ENCODE results near the gene SCMH1. TPM values are rescaled to one million over a fixed set of nuclear protein-coding genes. Genes with fewer than 3 reads are reported as not detected.

SCMH1 gene
- 16.4 and 16.5 TPM in 2 replicates for total RNA-seq (2021)
- long read RNA-seq, partial matches to known transcripts: 14 of 65 reads
- long read RNA-seq, other reads (novel, unspliced or antisense): 50 of 65 reads

DNA sequence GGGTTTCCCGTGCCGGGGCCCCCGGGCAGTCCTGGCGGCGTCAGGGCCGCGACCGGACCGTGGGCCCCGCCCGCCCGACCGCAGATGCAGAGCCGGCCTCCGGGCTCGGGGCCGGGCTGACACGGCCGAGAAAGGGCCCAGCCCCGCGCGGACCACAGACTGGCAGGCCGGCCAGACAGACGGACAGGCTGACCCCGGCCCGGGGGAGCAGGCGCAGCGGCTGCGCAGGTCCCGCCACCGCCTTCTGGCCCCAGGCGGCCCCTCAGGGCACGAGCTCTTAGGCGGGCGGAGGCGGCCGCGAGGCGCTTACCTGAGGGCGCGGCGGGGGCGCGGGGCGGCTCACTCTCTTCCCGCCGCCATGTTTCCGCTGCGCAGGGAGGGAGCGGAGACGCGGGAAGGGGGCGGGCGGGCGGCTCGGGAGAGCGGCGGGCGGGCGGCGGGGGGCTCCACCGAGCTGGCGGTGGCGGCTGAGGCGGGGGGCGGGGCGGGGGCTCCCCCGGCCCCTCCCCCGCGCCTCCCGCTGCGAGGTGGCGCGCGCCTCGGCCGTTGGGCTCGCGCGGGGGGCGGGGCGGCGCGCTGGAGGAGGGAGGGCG, at the start of gene SCMH1:
TSS of gene SCMH1 (minus strand) at position 558 of the 593 bp plus-strand sequence. CDS start 56,173 bp downstream, outside the sequence.
- no peak within 1 kb of the TSS for H4K5ac ChIP-seq (ENCODE audit: insufficient read length, low read depth, low read length)
- H2BK120ac ChIP-seq (ENCODE audit: low read depth, low read length, poor library complexity, severe bottlenecking): no peak within 1 kb of the TSS
- peak within 1 kb of the TSS; percentile 87 for H3K18ac ChIP-seq (ENCODE audit: insufficient read length, low read depth, low read length)
- TF ChIP-seq, protein P1, sequence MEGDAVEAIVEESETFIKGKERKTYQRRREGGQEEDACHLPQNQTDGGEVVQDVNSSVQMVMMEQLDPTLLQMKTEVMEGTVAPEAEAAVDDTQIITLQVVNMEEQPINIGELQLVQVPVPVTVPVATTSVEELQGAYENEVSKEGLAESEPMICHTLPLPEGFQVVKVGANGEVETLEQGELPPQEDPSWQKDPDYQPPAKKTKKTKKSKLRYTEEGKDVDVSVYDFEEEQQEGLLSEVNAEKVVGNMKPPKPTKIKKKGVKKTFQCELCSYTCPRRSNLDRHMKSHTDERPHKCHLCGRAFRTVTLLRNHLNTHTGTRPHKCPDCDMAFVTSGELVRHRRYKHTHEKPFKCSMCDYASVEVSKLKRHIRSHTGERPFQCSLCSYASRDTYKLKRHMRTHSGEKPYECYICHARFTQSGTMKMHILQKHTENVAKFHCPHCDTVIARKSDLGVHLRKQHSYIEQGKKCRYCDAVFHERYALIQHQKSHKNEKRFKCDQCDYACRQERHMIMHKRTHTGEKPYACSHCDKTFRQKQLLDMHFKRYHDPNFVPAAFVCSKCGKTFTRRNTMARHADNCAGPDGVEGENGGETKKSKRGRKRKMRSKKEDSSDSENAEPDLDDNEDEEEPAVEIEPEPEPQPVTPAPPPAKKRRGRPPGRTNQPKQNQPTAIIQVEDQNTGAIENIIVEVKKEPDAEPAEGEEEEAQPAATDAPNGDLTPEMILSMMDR (conservative IDR thresholded peaks at IDR 0.05): no peak
- H3K14ac ChIP-seq (ENCODE audit: insufficient read depth, low read length): peak within 1 kb of the TSS; percentile 92
- H3K4me3 Mint-ChIP-seq: peak within 1 kb of the TSS; percentile 69 to 85
- no peaks in the 10 kb centered on the region for H3K9me3 Mint-ChIP-seq
- H4K8ac ChIP-seq (replicated peaks; ENCODE audit: insufficient read length, low read depth, low read length): no peak within 1 kb of the TSS
- H2BK15ac ChIP-seq (ENCODE audit: low read depth, low read length): no peak within 1 kb of the TSS
- WGBS (ENCODE audit: extremely low coverage, insufficient read length, low lambda C conversion rate): no CpG with 5 or more reads among the region's 85 CpGs
- peak within 1 kb of the TSS; percentile 60 for H3K9ac ChIP-seq (ENCODE audit: extremely low read depth, insufficient read length, low read length)
- peaks cover 4% of the 10 kb centered on the region for H3K23me2 ChIP-seq (ENCODE audit: insufficient read length, low read depth, low read length, poor library complexity, severe bottlenecking)
- H3K4me1 ChIP-seq (ENCODE audit: insufficient read depth, low read length): peaks cover 2% of the 10 kb centered on the region; the same call in 1 of the 2 replicates
- no peak within 1 kb of the TSS for H2BK20ac ChIP-seq (ENCODE audit: low read depth, low read length, poor library complexity, severe bottlenecking)
- H3K56ac ChIP-seq (ENCODE audit: insufficient read length, low read depth, low read length): no peak within 1 kb of the TSS
- H3K79me2 ChIP-seq (ENCODE audit: insufficient read depth, low read length): peaks cover 3% of the 10 kb centered on the region; the same call in 1 of the 2 replicates
- peaks cover 28% of the 10 kb centered on the region for H3K27me3 Mint-ChIP-seq (ENCODE audit: low read depth)
- no peak within 1 kb of the TSS for H3T11ph ChIP-seq (ENCODE audit: low read length)
- H3K27ac ChIP-seq (ENCODE audit: insufficient read length, low read depth, low read length): no peak within 1 kb of the TSS
- no peak within 1 kb of the TSS; the same call in 1 of the 2 replicates for H3K4ac ChIP-seq (ENCODE audit: low read depth, low read length)
- no peak within 1 kb of the TSS for H3K27ac Mint-ChIP-seq
- DNase-seq: peak; percentile 71
- no peak within 1 kb of the TSS for H2BK5ac ChIP-seq (ENCODE audit: insufficient read length, low read length)
- no peak within 1 kb of the TSS for H3K23ac ChIP-seq (ENCODE audit: insufficient read length, low read depth, low read length)
- peaks cover 6% of the 10 kb centered on the region for H3K79me1 ChIP-seq (ENCODE audit: insufficient read depth, low read depth, low read length, poor library complexity, severe bottlenecking)
- H3K4me2 ChIP-seq (ENCODE audit: insufficient read depth, insufficient read length, low read length): peak within 1 kb of the TSS; percentile 70
- H3K27me3 ChIP-seq (ENCODE audit: insufficient read depth, low read length): no peaks in the 10 kb centered on the region
- H2AFZ ChIP-seq (ENCODE audit: low read length): no peak within 1 kb of the TSS
- H4K20me1 ChIP-seq (ENCODE audit: control insufficient read depth, insufficient read depth, insufficient read length): no peaks in the 10 kb centered on the region
- no peak within 1 kb of the TSS for H2AK5ac ChIP-seq (ENCODE audit: insufficient read length, low read length)
- no peaks in the 10 kb centered on the region for H3K36me3 Mint-ChIP-seq (ENCODE audit: insufficient read depth in 1 of 3, low read depth in 3 of 3)
- H3K4me1 Mint-ChIP-seq: peaks cover 15 to 19% of the 10 kb centered on the region in 2 experiments
- H2BK12ac ChIP-seq (ENCODE audit: insufficient read length, low read depth, low read length): no peak within 1 kb of the TSS
- no peaks in the 10 kb centered on the region for H3K9me3 ChIP-seq (ENCODE audit: control insufficient read depth, low read depth, low read length)
- no peak within 1 kb of the TSS for H4K91ac ChIP-seq (ENCODE audit: insufficient read length, low read depth, low read length)

All from H9 (cell line).